Esophagus squamous epithelium (tissue), 4 donors: ENCODE data around the gene MAP9.

Experiments
- POLR2A ChIP-seq, 4 donors: fragments of 450-650 bp; IDR thresholded peaks; one replicate each; pipeline ENCODE4 v1.6.1; 2017; ENCODE audit warnings: antibody characterized with exemption in 4 of 4, mild to moderate bottlenecking in 4 of 4, moderate library complexity in 3 of 4
- TF ChIP-seq, protein P1 (sequence below), 6 experiments: fragments of 450-650 bp in 4 of 6; fragments of 200-600 bp in 2 of 6; sonication (generic) in 2 of 6; IDR thresholded peaks; one replicate each; pipeline ENCODE4 v1.5.1; 2016 to 2019; ENCODE audit warnings: antibody characterized with exemption in 6 of 6, mild to moderate bottlenecking in 4 of 6, moderate library complexity in 4 of 6

DNA sequence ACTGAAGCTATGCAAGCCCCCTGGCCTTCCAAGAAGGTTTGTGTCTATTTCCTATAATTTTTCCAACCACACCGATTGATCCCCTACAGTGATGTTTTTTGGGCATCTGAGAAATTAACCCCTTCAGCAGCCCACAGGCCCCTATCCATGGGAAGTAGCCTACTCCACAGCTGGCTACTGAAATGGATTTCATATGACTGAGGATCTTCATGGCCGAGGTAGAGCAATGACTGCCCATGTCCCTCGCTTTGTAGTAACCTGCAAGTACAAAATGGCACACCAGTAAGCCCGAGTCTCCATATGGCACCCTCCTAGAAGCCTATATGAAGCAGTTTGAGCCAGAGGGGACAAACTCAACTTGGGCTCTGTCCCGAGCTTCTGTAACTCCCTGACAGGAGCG is 36.8 kb downstream of the MAP9 start:
- TF ChIP-seq, protein P1, sequence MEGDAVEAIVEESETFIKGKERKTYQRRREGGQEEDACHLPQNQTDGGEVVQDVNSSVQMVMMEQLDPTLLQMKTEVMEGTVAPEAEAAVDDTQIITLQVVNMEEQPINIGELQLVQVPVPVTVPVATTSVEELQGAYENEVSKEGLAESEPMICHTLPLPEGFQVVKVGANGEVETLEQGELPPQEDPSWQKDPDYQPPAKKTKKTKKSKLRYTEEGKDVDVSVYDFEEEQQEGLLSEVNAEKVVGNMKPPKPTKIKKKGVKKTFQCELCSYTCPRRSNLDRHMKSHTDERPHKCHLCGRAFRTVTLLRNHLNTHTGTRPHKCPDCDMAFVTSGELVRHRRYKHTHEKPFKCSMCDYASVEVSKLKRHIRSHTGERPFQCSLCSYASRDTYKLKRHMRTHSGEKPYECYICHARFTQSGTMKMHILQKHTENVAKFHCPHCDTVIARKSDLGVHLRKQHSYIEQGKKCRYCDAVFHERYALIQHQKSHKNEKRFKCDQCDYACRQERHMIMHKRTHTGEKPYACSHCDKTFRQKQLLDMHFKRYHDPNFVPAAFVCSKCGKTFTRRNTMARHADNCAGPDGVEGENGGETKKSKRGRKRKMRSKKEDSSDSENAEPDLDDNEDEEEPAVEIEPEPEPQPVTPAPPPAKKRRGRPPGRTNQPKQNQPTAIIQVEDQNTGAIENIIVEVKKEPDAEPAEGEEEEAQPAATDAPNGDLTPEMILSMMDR (IDR thresholded peaks at IDR 0.05), result no peak
- TF ChIP-seq POLR2A (IDR thresholded peaks at IDR 0.05), result no peak
